GM12891 (cell line): ENCODE data around the gene CCM2.

Source experiments
- PAX5 ChIP-seq: IDR thresholded peaks from 2 replicates; pipeline ENCODE4 v1.6.1; 2011; ENCODE audit warnings: low read length, moderate library complexity, mild to moderate bottlenecking; ENCODE audit not compliant: insufficient read depth, severe bottlenecking
- POLR2A ChIP-seq: IDR thresholded peaks from 2 replicates; pipeline ENCODE4 v1.6.1; 2011; ENCODE audit warnings: low read depth, low read length, control low read depth
- POLR2AphosphoS5 ChIP-seq: IDR thresholded peaks from 2 replicates; pipeline ENCODE4 v1.6.1; 2011; ENCODE audit warnings: low read depth, low read length, control low read depth

DNA sequence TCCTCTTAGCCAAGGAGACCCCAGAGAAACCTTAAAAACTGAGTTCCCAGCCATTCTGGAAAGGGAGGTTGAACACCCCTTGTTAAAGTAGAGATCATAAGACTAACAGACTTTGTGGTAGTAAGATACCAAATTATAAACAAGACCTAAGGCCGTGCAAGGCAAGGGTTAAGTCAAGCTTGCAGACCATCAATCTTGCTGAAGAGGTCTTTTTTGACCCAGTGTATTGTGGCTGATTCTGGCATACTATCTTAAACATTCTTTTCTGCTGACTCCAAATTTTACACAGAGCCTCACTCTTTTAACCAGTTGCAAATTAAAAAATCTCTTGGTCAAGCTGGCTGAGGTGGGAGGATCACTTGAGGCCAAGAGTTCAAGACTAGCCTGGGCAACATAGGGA is 112.6 kb downstream of the CCM2 start:
- TF ChIP-seq POLR2AphosphoS5 (no peak), POLR2A (no peak), PAX5 (no peak)
